Stimulated activated CD4-positive, alpha-beta T cell treated with anti-CD3 and anti-CD28 coated beads, Interleukin-4, amount 100 ng/mL, for 24 hours (primary cell): Measurements from ENCODE around the gene RASA4.
"Not testable (repeated sequence)": the region's sequence is repeated elsewhere in the genome, so short reads cannot be mapped to it uniquely, and the experiment has no call there.

ENCODE experiments used
- DNase-seq: peaks from one replicate; pipeline ENCODE4 v3.0.0-alpha.2; 2020

RASA4 gene

GRCh38 chr7:102542771-102543170 lies 73.8 kb downstream of the RASA4 start:
- not testable (repeated sequence) for DNase-seq

DNA sequence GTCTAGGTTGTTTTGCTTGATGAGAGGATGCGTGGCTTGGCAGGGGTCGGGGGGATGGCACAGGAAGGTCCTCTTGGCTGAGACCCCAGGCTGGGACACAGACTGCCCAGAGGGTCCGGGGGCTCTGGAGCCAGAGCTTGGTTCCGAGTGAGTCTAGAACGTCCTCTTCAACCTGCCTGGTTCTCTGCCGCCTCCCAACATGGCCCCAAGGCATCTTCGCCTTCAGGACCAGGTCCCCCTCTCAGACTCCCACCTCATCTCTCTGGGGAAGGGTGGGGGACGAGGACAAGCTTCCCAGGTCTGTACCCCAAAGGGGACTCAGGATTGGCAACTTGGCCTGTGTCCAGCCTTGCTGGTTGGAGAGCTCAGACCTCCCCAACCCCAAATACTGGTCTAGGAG lies 74.5 kb downstream of the RASA4 start:
- DNase-seq: not testable (repeated sequence)

GRCh38 chr7:102540604-102541003 lies 76.0 kb downstream of the RASA4 start:
- not testable (repeated sequence) for DNase-seq

DNA sequence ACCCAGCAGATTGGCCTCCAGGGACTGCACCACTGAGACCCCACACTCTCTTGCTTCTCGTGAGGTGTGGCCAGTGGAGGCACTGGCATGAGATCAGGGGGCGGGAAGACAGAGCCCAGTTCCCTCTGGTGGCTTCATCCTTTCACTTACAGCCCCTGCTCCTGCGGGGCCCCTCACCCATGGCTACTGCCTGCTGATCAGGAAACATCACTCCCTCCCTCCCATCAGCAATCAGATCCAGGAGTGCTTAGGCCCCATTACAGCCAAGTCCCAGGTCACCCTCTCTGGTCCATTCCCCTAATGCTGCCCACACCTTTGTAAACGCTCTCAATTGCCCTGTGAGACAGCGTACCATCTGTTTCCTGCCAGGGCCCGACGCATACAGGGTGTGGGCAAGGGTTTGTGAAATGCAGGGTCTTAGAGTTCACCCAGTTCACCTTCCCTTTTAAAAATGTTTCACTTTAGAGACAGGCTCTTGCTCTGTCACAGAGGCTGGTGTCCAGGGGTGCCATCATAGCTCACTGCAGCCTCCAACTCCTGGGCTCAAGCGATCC lies 81.4 kb downstream of the RASA4 start:
- not testable (repeated sequence) for DNase-seq

GRCh38 chr7:102532127-102532526 lies 84.4 kb downstream of the RASA4 start:
- DNase-seq: not testable (repeated sequence)

DNA sequence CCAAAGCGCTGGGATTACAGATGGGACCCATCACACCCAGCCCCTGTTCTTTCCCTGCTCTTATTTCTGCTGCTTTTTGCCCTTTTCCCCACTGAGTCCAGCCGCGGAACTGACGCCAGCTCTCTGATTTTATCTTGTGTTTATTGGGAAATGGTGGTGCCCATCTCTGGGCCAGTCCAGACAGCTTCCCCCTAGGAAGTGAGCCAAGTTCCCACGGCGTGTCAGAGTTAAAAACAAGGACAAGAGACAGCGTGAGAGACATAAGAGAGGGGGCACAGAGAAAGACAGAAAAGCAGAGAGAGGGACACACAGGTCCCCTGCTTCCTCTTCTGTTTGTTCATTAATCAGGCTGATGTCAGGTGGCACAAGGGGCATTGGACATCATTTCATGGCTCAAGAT lies 85.0 kb downstream of the RASA4 start:
- DNase-seq: not testable (repeated sequence)

DNA sequence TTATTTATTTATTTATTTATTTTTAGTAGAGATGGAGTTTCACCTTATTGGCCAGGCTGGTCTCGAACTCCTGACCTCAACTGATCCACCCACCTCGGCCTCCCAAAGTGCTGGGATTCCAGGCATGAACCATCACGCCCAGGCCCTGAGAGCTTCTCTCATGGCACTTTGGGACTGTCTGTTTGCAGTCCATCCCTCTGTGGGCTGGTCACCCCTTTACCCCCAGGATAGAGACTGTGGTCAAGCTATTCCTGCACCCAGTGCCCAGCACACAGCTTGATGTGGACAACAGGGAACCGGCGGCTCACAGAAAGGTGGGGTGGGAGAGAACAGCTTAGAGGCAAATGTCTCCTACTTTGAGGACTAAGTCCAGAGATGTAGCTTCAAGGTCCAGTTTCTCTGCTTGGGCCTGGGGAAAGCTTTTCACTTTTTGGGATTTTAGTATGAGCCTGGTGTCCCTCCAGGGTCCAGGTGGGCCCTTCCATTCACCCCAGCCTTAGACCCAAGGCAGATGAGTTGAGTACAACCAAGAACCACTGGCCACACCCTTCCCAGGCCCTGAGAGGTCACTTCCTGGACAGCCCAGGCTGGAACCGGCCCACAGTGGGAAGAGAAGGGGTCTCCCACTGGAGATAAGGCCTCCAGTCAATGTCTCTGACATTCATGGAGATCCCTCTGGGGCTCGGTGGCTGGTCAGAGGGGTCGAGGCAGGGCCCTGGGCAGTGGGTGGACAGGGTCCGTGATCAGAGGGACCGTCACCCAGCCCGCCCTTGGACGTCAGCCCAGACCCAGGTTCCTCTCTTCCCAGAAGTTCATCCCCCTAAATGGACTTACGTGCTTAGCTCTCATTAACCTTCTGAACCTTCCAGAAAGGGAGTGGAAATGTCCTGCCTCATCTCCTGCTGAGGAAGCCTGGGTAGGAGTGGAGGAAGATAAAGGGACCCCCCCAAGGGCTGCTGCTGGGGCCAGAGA lies 88.4 kb downstream of the RASA4 start:
- DNase-seq: not testable (repeated sequence)

GRCh38 chr7:102527182-102527581 lies 89.4 kb downstream of the RASA4 start:
- not testable (repeated sequence) for DNase-seq

DNA sequence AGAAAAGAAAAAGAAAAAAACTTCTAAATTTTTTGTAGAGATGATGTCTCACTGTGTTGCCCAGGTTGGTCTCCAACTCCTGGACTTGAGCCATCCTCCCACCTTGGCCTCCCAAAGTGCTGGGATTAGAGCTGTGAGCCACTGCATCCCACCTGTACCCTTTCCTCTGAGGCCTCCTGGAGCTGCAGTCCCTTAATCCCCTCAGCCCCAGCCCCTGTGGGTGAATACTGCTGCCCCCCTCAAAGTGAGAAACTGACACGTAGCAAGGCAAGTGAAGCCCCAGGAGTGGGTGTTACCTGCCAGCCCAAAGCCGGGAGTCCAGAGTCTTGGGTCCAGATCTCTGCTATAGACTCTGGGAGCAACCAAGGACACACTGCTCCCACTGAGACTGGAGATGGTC lies 91.8 kb downstream of the RASA4 start:
- not testable (repeated sequence) for DNase-seq
